ENCODE data around the gene PSMD10. TPM values are rescaled to one million over a fixed set of nuclear protein-coding genes. Genes with fewer than 3 reads are reported as not detected.

PSMD10 gene
- total RNA-seq, 1 experiment from 2014 or later, result 41.1 TPM

GRCh38 chrX:108034725-108035124 lies 56.6 kb downstream of the PSMD10 start:
- H3K4me3 Mint-ChIP-seq (ENCODE audit: unreplicated experiment), result no peak overlapping the region
- no peaks in the 10 kb centered on the region for H3K36me3 Mint-ChIP-seq (ENCODE audit: insufficient read depth, unreplicated experiment)
- Histone ChIP-seq H3K9me3 (no peaks in the 10 kb centered on the region), H3K4me1 (peaks cover 24% of the 10 kb centered on the region), H3K4me3 (ENCODE audit: low read depth, low read length) (no peak overlapping the region), H3K27me3 (replicated peaks; ENCODE audit: control insufficient read depth, insufficient read depth, low read length) (no peaks in the 10 kb centered on the region), H3K36me3 (ENCODE audit: control insufficient read depth, insufficient read depth, low read length) (no peaks in the 10 kb centered on the region)
- peaks cover 3% of the 10 kb centered on the region for H3K9me3 Mint-ChIP-seq (ENCODE audit: unreplicated experiment)
- DNase-seq, result no peak
- ChIA-PET CTCF (no interaction called here), POLR2A (no interaction called here)
- intact Hi-C loops (cut with micrococcal nuclease; ENCODE audit: unreplicated experiment), result no loop called here
- no peak for TF ChIP-seq CTCF (IDR thresholded peaks at IDR 0.05; ENCODE audit: insufficient read depth in 1 of 2, low read depth in 1 of 2, low read length in 1 of 2, severe bottlenecking in 1 of 2, unreplicated experiment in 1 of 2)
- BruUV-seq (replicated peaks), result no TSS peak
- peaks cover 7% of the 10 kb centered on the region for H3K4me1 Mint-ChIP-seq (ENCODE audit: low read depth, unreplicated experiment)
- no peaks in the 10 kb centered on the region for H3K27me3 Mint-ChIP-seq (ENCODE audit: insufficient read depth, unreplicated experiment)
- H3K27ac Mint-ChIP-seq (ENCODE audit: unreplicated experiment), result no peak overlapping the region

Other genes with a start within 250 kb of the PSMD10 start
- gene TEX13B, start 109.2 kb downstream of the PSMD10 start, total RNA-seq (2022), result not detected in 2 replicates
- gene VSIG1, start 46.5 kb downstream of the PSMD10 start, total RNA-seq (2022), result not detected in 2 replicates
- gene ATG4A, start 236 bp upstream of the PSMD10 start, total RNA-seq (2022), result 3.9 and 4.6 TPM in 2 replicates